MM.1S (cell line): ENCODE data around the gene ABHD15.

Experiments
- CTCF ChIP-seq: fragments of 300-600 bp; sonication (generic); IDR thresholded peaks from 2 replicates; pipeline ENCODE4 v1.5.1; 2016; ENCODE audit warnings: antibody characterized with exemption, low read length, mixed read lengths
- EZH2 ChIP-seq: fragments of 300-600 bp; sonication (generic); optimal IDR thresholded peaks from 2 replicates; pipeline ENCODE3; 2017; ENCODE audit warnings: low read depth, mild to moderate bottlenecking, antibody characterized with exemption, low read length, mixed read lengths

DNA sequence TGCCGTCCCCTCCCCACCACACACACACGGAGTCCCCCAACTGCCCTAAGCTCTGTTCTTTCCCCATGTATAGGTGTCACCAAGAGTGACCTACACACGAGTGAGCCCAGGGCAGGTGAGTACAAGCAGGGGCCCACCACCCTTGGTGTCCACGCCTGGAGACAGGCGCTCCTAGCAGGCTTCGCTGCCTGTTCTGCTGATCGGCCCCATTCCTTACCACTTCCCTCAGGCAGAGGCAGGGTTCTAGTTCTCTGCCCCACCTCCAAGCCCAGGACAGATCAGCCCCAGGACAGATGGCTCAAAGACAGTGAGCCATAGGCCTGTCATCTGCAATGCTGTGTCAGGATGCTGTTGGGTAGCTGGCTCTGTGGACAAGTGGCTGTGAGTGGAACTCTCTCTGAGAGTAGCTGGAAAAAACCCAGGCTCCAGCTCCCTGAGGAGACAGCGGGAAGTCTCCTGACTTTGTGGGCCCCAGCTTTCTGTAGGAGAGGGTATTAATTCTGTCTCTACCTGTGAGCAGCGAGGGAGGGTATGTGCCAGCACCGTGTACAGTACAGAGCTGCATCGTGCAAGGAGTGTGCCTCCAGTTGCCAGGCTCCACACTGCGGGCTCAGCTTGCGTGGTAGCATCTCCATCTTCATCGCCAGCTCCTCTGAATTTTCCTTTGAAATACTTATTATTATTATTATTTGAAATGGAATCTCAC, 2.6 kb upstream of the ABHD15 start:
- TF ChIP-seq CTCF (no peak), EZH2 (no peak)
